ENCODE measurements around the gene PRKAG2. TPM values are rescaled to one million over a fixed set of nuclear protein-coding genes. Genes with fewer than 3 reads are reported as not detected.
"Not testable (repeated sequence)": the region's sequence is repeated elsewhere in the genome, so short reads cannot be mapped to it uniquely, and the experiment has no call there.

Gene PRKAG2
- total RNA-seq, 1 experiment from 2014 or later: 28.2 TPM

GRCh38 chr7:151884312-151885201 is 7.6 kb upstream of the PRKAG2 start:
- Histone ChIP-seq H3K9me3 (replicated peaks) (no peaks in the 10 kb centered on the region), H3K27me3 (replicated peaks) (peaks cover 25% of the 10 kb centered on the region), H3K36me3 (no peaks in the 10 kb centered on the region), H3K4me1 (replicated peaks) (no peaks in the 10 kb centered on the region), H3K27ac (no peak overlapping the region), H3K4me3 (no peak overlapping the region)
- no peak for DNase-seq (ENCODE audit: low read depth in 1 of 2, low spot score in 2 of 2)

- Histone ChIP-seq H3K27ac (no peak overlapping the region), H3K4me1 (replicated peaks) (no peaks in the 10 kb centered on the region), H3K36me3 (no peaks in the 10 kb centered on the region), H3K9me3 (replicated peaks) (no peaks in the 10 kb centered on the region), H3K4me3 (no peak overlapping the region), H3K27me3 (replicated peaks) (peaks cover 25% of the 10 kb centered on the region)
- no peak for DNase-seq (ENCODE audit: low read depth in 1 of 2, low spot score in 2 of 2)
Observed at GRCh38 chr7:151883857-151884256, 6.9 kb upstream of the PRKAG2 start.

GRCh38 chr7:151882734-151883133 is 5.8 kb upstream of the PRKAG2 start:
- DNase-seq (ENCODE audit: low read depth in 1 of 2, low spot score in 2 of 2): no peak
- Histone ChIP-seq H3K9me3 (replicated peaks) (no peaks in the 10 kb centered on the region), H3K4me3 (no peak overlapping the region), H3K27ac (no peak overlapping the region), H3K4me1 (replicated peaks) (no peaks in the 10 kb centered on the region), H3K27me3 (replicated peaks) (peaks cover 36% of the 10 kb centered on the region), H3K36me3 (no peaks in the 10 kb centered on the region)

GRCh38 chr7:151880688-151881087 is 3.8 kb upstream of the PRKAG2 start:
- H3K27me3 ChIP-seq (replicated peaks): peaks cover 46% of the 10 kb centered on the region
- H3K36me3 ChIP-seq: no peaks in the 10 kb centered on the region; the same call in 1 of the 2 replicates
- no peak overlapping the region for H3K4me3 ChIP-seq
- peaks cover 16% of the 10 kb centered on the region for H3K4me1 ChIP-seq (replicated peaks)
- H3K9me3 ChIP-seq (replicated peaks): no peaks in the 10 kb centered on the region
- no peak overlapping the region for H3K27ac ChIP-seq
- no peak for DNase-seq (ENCODE audit: low read depth in 1 of 2, low spot score in 2 of 2)

- H3K27ac ChIP-seq: no peak overlapping the region
- H3K4me3 ChIP-seq: no peak overlapping the region
- no peaks in the 10 kb centered on the region; the same call in 1 of the 2 replicates for H3K36me3 ChIP-seq
- H3K27me3 ChIP-seq (replicated peaks): peaks cover 42% of the 10 kb centered on the region
- H3K9me3 ChIP-seq (replicated peaks): no peaks in the 10 kb centered on the region
- peaks cover 25% of the 10 kb centered on the region for H3K4me1 ChIP-seq (replicated peaks)
- DNase-seq (ENCODE audit: low read depth in 1 of 2, low spot score in 2 of 2): no peak
Observed at GRCh38 chr7:151877911-151878835, 1.3 kb upstream of the PRKAG2 start.

GRCh38 chr7:151875942-151876898 is 695 bp downstream of the PRKAG2 start:
- DNase-seq (ENCODE audit: low read depth in 1 of 2, low spot score in 2 of 2): peak in 1 of 2 experiments; percentile 46
- H3K27me3 ChIP-seq (replicated peaks): peaks cover 31% of the 10 kb centered on the region

GRCh38 chr7:151874479-151874878 is 2.4 kb downstream of the PRKAG2 start:
- Histone ChIP-seq H3K27me3 (replicated peaks) (peaks cover 31% of the 10 kb centered on the region), H3K4me1 (replicated peaks) (peaks cover 25% of the 10 kb centered on the region)
- DNase-seq (ENCODE audit: low read depth in 1 of 2, low spot score in 2 of 2); H3K9me3 ChIP-seq (replicated peaks); H3K36me3 ChIP-seq; H3K27ac ChIP-seq; H3K4me3 ChIP-seq: not testable (repeated sequence)

More at GRCh38 chr7:151875942-151876898, 695 bp downstream of the PRKAG2 start:
- peak overlapping the region; percentile 46 for H3K4me3 ChIP-seq
- no peaks in the 10 kb centered on the region; the same call in 1 of the 2 replicates for H3K36me3 ChIP-seq
- H3K9me3 ChIP-seq (replicated peaks): no peaks in the 10 kb centered on the region
- peaks cover 25% of the 10 kb centered on the region for H3K4me1 ChIP-seq (replicated peaks)
- H3K27ac ChIP-seq: no peak overlapping the region

GRCh38 chr7:151873402-151873965 is 3.4 kb downstream of the PRKAG2 start:
- peaks cover 25% of the 10 kb centered on the region for H3K4me1 ChIP-seq (replicated peaks)
- no peaks in the 10 kb centered on the region for H3K9me3 ChIP-seq (replicated peaks)
- no peak overlapping the region for H3K27ac ChIP-seq
- H3K36me3 ChIP-seq: no peaks in the 10 kb centered on the region; the same call in 1 of the 2 replicates
- no peak for DNase-seq (ENCODE audit: low read depth in 1 of 2, low spot score in 2 of 2)
- no peak overlapping the region for H3K4me3 ChIP-seq
- peaks cover 28% of the 10 kb centered on the region for H3K27me3 ChIP-seq (replicated peaks)

- no peak overlapping the region for H3K4me3 ChIP-seq
- H3K27me3 ChIP-seq (replicated peaks): peaks cover 21% of the 10 kb centered on the region
- no peaks in the 10 kb centered on the region; the same call in 1 of the 2 replicates for H3K36me3 ChIP-seq
- DNase-seq (ENCODE audit: low read depth in 1 of 2, low spot score in 2 of 2): no peak
- no peak overlapping the region for H3K27ac ChIP-seq
- no peaks in the 10 kb centered on the region for H3K9me3 ChIP-seq (replicated peaks)
- H3K4me1 ChIP-seq (replicated peaks): peaks cover 25% of the 10 kb centered on the region
Observed at GRCh38 chr7:151872531-151873401, 4.1 kb downstream of the PRKAG2 start.

GRCh38 chr7:151871904-151872303 is 5.0 kb downstream of the PRKAG2 start:
- Histone ChIP-seq H3K4me1 (replicated peaks) (peaks cover 18% of the 10 kb centered on the region), H3K9me3 (replicated peaks) (no peaks in the 10 kb centered on the region), H3K4me3 (no peak overlapping the region), H3K27ac (no peak overlapping the region), H3K36me3 (no peaks in the 10 kb centered on the region), H3K27me3 (replicated peaks) (peaks cover 13% of the 10 kb centered on the region)
- no peak for DNase-seq (ENCODE audit: low read depth in 1 of 2, low spot score in 2 of 2)

GRCh38 chr7:151871189-151871735 is 5.7 kb downstream of the PRKAG2 start:
- H3K9me3 ChIP-seq (replicated peaks): no peaks in the 10 kb centered on the region
- no peaks in the 10 kb centered on the region for H3K36me3 ChIP-seq
- H3K27me3 ChIP-seq (replicated peaks): peaks cover 7% of the 10 kb centered on the region
- no peak overlapping the region for H3K4me3 ChIP-seq
- no peak overlapping the region for H3K27ac ChIP-seq
- DNase-seq (ENCODE audit: low read depth in 1 of 2, low spot score in 2 of 2): no peak
- H3K4me1 ChIP-seq (replicated peaks): peaks cover 11% of the 10 kb centered on the region
